GM13976 (cell line): Measurements from ENCODE around the gene PTPRCAP.

Experiments
- DNase-seq: peaks from one replicate; pipeline ENCODE4 v3.0.0; 2012; ENCODE audit warnings: low spot score
- CTCF ChIP-seq: IDR thresholded peaks from 2 replicates; pipeline ENCODE4 v1.5.1; 2012; ENCODE audit warnings: borderline replicate concordance, mild to moderate bottlenecking; ENCODE audit not compliant: insufficient read depth; ENCODE audit errors: extremely low read depth, missing control alignments, control extremely low read depth
- in situ Hi-C: fragments of 300-500 bp; cut with MboI; formaldehyde crosslinking; loops from one replicate; pipeline ENCODE4 v1.12.0; 2022; ENCODE audit warnings: low sequenced_read_pairs, mixed read lengths, inconsistent platforms; ENCODE audit not compliant: unreplicated experiment

PTPRCAP gene

GRCh38 chr11:67422891-67423290 lies 14.6 kb downstream of the PTPRCAP start:
- no peak for TF ChIP-seq CTCF
- in situ Hi-C loops: no loop called here
- DNase-seq: no peak

GRCh38 chr11:67421430-67422031 lies 16.0 kb downstream of the PTPRCAP start:
- in situ Hi-C loops: no loop called here
- TF ChIP-seq CTCF: no peak

GRCh38 chr11:67420646-67421429 lies 16.6 kb downstream of the PTPRCAP start:
- in situ Hi-C loops: no loop called here
- TF ChIP-seq CTCF: no peak
- DNase-seq: peak; percentile 100

More at GRCh38 chr11:67421430-67422031, 16.0 kb downstream of the PTPRCAP start:
- no peak for DNase-seq

- TF ChIP-seq CTCF: no peak
- in situ Hi-C loops: no loop called here
- no peak for DNase-seq
Observed at GRCh38 chr11:67420147-67420645, 17.3 kb downstream of the PTPRCAP start.

- TF ChIP-seq CTCF: no peak
- in situ Hi-C loops: no loop called here
- DNase-seq: no peak
Observed at GRCh38 chr11:67419325-67420049, 18.0 kb downstream of the PTPRCAP start.

GRCh38 chr11:67418476-67419281 lies 18.8 kb downstream of the PTPRCAP start:
- no peak for DNase-seq
- TF ChIP-seq CTCF: no peak
- in situ Hi-C loops: no loop called here
